HFF-Myc (cell line): ENCODE data around the gene SMAD7.
A peak's percentile ranks its signal among the peaks of the same experiment; 100 is the strongest.

ENCODE experiments used
- DNase-seq: peaks from one replicate; pipeline ENCODE4 v3.0.0-alpha.2; 2011; ENCODE audit warnings: low read depth; ENCODE audit errors: extremely low read depth
- H3K4me3 ChIP-seq: replicated peaks from 2 replicates; pipeline ENCODE4 v1.5.1; 2011; ENCODE audit warnings: low read depth, mild to moderate bottlenecking, control low read depth, low read length
- TF ChIP-seq, protein P1 (sequence below): IDR thresholded peaks from 2 replicates; pipeline ENCODE4 v1.5.1; 2012; ENCODE audit warnings: mild to moderate bottlenecking, low read depth, low read length, control low read depth; ENCODE audit errors: missing control alignments

The SMAD7 gene, protein sequence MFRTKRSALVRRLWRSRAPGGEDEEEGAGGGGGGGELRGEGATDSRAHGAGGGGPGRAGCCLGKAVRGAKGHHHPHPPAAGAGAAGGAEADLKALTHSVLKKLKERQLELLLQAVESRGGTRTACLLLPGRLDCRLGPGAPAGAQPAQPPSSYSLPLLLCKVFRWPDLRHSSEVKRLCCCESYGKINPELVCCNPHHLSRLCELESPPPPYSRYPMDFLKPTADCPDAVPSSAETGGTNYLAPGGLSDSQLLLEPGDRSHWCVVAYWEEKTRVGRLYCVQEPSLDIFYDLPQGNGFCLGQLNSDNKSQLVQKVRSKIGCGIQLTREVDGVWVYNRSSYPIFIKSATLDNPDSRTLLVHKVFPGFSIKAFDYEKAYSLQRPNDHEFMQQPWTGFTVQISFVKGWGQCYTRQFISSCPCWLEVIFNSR

DNA sequence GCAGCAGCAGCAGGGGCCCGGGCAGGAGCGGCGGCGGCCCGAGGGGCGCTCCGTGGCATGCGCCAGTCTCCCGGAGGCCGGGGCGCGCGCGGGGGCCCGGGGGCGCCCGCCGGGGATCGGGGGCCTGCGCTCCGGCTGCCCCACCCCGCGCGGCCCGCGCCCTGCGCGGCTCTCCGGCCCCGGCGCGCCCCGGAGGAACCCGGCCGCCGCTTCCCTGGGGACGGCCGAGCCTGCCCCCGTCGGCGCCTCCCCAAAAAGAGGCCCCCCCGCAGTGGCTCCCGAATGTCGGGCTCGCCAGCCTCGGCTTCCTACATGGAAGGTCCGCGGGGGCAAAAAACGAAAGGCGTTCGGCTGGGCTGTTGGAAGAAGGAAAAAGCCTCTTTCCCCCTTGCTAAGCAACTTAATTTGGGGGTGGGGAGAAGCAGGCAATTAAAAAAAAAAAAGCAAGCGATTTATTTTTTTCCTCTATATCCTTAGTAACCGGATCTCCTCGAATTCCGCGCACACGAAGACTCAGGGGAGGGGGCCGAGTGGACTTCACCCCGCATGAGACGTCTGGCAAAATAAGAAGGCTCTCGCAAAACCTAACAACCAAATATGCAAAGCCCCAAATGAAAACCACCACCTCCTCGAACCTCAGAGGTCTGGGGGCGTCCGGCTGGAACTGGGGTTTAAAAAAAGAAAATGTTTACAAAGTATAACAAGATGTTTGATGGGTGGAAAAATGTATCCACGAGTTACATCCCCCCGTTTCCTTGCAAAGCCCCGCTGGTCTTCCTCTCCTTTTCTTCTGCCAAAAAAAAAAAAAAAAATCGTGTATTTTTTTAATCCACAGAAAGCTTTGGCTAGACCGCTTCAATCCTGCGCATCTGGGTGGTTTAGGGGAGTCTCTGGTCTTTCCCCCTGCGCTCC is at the start of gene SMAD7:
TSS of gene SMAD7 (minus strand) at position 430 of the 912 bp plus-strand sequence. CDS start 541 bp downstream, outside the sequence.
- TF ChIP-seq, protein P1, sequence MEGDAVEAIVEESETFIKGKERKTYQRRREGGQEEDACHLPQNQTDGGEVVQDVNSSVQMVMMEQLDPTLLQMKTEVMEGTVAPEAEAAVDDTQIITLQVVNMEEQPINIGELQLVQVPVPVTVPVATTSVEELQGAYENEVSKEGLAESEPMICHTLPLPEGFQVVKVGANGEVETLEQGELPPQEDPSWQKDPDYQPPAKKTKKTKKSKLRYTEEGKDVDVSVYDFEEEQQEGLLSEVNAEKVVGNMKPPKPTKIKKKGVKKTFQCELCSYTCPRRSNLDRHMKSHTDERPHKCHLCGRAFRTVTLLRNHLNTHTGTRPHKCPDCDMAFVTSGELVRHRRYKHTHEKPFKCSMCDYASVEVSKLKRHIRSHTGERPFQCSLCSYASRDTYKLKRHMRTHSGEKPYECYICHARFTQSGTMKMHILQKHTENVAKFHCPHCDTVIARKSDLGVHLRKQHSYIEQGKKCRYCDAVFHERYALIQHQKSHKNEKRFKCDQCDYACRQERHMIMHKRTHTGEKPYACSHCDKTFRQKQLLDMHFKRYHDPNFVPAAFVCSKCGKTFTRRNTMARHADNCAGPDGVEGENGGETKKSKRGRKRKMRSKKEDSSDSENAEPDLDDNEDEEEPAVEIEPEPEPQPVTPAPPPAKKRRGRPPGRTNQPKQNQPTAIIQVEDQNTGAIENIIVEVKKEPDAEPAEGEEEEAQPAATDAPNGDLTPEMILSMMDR, result no peak
- no peak for DNase-seq
- H3K4me3 ChIP-seq, result peak within 1 kb of the TSS; percentile 84

DNA sequence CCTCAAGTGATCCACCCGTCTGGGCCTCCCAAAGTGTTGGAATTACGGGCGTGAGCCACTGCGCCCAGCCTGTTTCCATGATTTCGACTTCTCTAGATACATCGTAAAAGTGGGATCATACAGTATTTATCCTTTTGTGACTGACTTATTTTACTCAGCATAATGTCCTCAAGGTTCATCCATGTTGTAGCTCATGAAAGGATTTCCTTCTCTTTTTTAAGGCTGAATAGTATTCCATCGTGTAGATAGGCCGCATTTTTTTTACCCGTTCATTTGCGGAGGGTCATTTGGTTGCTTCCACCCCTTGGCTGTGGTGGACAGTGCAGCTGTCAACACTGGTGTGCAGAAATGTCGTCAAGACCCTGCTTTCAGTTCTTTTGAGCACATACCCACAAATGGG is 48.8 kb upstream of the SMAD7 start:
- DNase-seq, result no peak
- H3K4me3 ChIP-seq, result no peak overlapping the region
- TF ChIP-seq, protein P1, result no peak

DNA sequence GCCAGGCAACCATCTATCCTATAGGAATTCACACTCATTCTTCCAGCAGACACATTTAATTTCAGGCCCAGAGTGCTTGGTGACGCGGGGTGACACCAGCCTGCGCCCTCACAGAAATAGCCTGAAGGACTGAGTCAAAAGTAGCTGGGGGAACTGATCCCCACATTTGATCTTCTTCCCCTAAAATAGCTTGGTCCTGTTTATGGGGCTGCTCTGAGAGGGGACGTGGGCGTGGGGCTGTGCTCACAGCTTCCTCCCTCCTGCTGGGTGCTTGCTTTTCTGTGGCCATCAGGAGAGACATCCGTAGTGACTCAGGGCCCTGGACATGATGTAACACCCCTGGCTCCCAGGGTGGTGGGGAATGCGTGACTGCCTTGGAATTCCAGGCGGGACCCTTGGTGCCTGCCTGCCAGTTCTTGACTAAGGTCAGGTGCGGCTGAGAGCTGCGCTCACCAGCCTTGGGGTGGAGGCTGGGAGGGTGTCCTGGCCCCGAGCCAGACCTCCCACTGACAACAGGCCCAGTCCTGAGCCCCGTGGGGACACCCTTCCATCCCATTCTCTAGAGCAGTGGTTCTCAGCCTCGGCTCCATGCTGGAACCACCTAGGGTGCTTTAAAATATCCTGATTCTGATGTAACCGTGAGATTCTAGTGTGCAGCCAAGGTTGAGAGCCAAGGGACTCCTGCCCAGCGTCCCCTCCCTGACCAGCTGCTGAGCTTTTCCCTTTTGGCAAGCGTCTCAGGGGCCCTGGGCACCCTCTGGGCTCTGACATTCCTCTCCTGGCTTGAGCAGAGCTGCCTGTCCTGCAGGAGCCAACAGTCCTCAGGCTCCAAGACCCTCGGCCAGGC is 47.4 kb upstream of the SMAD7 start:
- DNase-seq, result peak; percentile 85
- H3K4me3 ChIP-seq, result 0 out of 2 replicates have a peak overlapping the region, but pooled peaks have one; percentile 2
- TF ChIP-seq, protein P1, result no peak

DNA sequence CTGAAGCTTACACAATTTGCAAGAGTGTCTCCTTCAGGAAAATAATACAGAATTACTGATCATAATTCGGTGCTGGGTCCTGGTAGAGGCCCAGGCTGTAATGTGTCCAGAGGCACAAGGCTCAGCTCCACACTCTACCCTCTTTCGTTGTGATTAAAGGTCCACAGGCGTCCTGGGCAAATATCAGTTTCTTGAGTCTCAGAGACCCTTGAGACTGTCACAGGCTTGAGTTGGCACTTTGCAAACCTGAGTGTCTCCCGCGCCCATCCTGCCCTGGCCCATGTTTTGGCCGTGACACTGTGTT is 46.9 kb upstream of the SMAD7 start:
- H3K4me3 ChIP-seq, result no peak overlapping the region
- DNase-seq, result no peak
- TF ChIP-seq, protein P1, result no peak

DNA sequence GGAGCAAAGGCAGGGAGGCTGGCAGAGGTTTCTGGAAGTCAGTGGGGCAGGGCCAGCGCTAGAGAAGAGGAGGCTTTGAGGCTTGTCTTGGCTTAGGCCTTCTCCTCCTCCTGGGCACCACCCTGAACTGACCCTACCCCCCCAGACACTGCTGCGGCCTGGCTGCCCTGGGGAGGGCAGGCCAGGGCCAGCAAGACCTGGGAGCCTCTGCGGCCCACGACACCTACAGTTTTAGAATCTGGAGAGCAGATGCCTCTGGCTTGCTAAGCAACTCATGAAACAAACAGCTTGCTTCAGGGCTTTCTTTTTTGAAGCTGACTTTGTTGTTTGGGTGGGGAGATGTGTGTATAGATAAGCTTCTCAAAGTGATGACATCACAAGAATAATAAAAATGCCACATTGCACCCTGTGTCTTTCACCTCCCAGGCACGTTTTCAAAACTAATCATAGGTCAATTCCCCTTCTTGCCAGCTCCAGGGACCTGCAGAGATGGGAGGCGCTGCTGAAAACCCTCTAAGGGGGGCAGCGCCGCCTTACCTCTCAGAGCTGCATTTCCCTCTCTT is 46.2 kb upstream of the SMAD7 start:
- peak; percentile 93 for DNase-seq
- TF ChIP-seq, protein P1, result no peak
- H3K4me3 ChIP-seq, result no peak overlapping the region

DNA sequence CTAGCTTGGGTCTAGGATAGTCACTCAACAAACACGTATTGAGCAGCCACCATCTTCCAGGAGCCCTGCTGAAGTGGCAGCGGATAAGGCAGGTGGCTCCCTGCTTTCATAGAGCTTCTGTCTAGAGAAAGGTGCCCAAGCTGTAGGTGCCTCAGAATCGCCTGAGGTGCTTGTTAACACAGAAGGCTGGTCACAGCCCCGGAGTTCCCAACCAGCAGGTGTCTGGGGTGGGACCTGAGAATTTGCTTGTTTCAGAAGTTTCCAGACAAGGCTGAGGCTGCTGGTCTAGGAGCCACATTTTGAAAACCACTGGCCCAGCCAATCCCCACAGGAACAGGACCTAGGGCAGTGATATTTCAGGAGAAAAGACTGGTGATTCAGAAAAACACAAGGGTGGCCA is 45.3 kb upstream of the SMAD7 start:
- DNase-seq, result no peak
- TF ChIP-seq, protein P1, result no peak
- H3K4me3 ChIP-seq, result no peak overlapping the region
